Kidney (tissue), 14 donors: ENCODE data around the gene LIMK1. TPM values are rescaled to one million over a fixed set of nuclear protein-coding genes. Genes with fewer than 3 reads are reported as not detected.

Source experiments
- DNase-seq, 5 donors: peaks; one replicate each; pipeline ENCODE4 v3.0.0-alpha.2; 2013 to 2020
- FAIRE-seq: peaks from 2 replicates; lab custom pipeline; 2012; peaks lifted over from hg19 to GRCh38; lab: Jason Lieb, UNC
- H3K27ac ChIP-seq, 2 donors: one replicate each; pipeline ENCODE4 v1.7.0; 2013; ENCODE audit warnings: low read depth in 2 of 2, low read length in 2 of 2, inconsistent platforms in 1 of 2
- H3K27me3 ChIP-seq: one replicate; pipeline ENCODE4 v1.7.1; 2013; ENCODE audit warnings: low read length, inconsistent platforms; ENCODE audit not compliant: control insufficient read depth, insufficient read depth
- H3K36me3 ChIP-seq, 3 donors: one replicate each; pipeline versions ENCODE4 v1.7.0 to v1.7.1; 2013; ENCODE audit warnings: low read length in 3 of 3, control low read depth in 1 of 3, inconsistent platforms in 1 of 3; ENCODE audit not compliant: insufficient read depth in 3 of 3, control insufficient read depth in 2 of 3
- H3K4me1 ChIP-seq, 3 donors: one replicate each; pipeline versions ENCODE4 v1.7.0 to v1.7.1; 2013; ENCODE audit warnings: low read length in 3 of 3, inconsistent platforms in 1 of 3, low read depth in 1 of 3; ENCODE audit not compliant: control insufficient read depth in 2 of 3, insufficient read depth in 2 of 3
- H3K4me3 ChIP-seq, 3 donors: one replicate each; pipeline versions ENCODE4 v1.7.0 to v1.8.1; 2013; ENCODE audit warnings: low read length in 3 of 3, control low read depth in 1 of 3, inconsistent platforms in 1 of 3
- H3K9ac ChIP-seq, 3 donors: one replicate each; pipeline versions ENCODE4 v1.7.0 to v1.7.1; 2013; ENCODE audit warnings: low read length in 3 of 3, control low read depth in 1 of 3, inconsistent platforms in 1 of 3
- H3K9me3 ChIP-seq, 3 donors: one replicate each; pipeline versions ENCODE4 v1.7.0 to v1.7.1; 2013; ENCODE audit warnings: low read length in 3 of 3, control low read depth in 1 of 3, inconsistent platforms in 1 of 3; ENCODE audit not compliant: control insufficient read depth in 2 of 3, insufficient read depth in 1 of 3
- CTCF ChIP-seq: IDR thresholded peaks from 3 replicates; pipeline ENCODE4 v1.5.1; 2012; ENCODE audit warnings: mild to moderate bottlenecking, moderate library complexity, borderline replicate concordance; ENCODE audit not compliant: insufficient read depth; ENCODE audit errors: extremely low read depth
- intact Hi-C: fragments of 100-400 bp; cut with DNase I; formaldehyde crosslinking; loops from one replicate; pipeline ENCODE4 v1.11.1; 2022
- polyA plus RNA-seq: library from polyadenylated mRNA; stranded (reverse); fragments of 350-450 nt; fragmentation: Illumina TruSeq; extraction: RNeasy Lipid Tissue Mini Kit (QIAGEN cat#74804); gene quantifications from one replicate; pipeline ENCODE4 v1.2.3, GENCODE V29; 2014; ENCODE audit warnings: low read depth, low replicate concordance; ENCODE audit not compliant: insufficient read depth
- total RNA-seq: library from RNA; stranded (reverse); fragmentation: NEBNext Ultra II Directional; extraction: Animal tissue kit (Norgen Biotek cat#: 25700); gene quantifications from one replicate; pipeline ENCODE4 v1.2.1, GENCODE V29; 2021
- donor health status: control.
- donor health status: control.
- donor health status: control.
- donor health status: control.
- donor health status: control.
- donor health status: DM: yes; HTN: yes; CAD: no.
- donor health status: Normal renal cell carcinoma (clear cell type).

LIMK1 gene
- total and polyA plus RNA-seq, 2 donors from 2014 or later = 9.1 to 23.8 TPM

GRCh38 chr7:74070619-74070921 is 13.0 kb upstream of the LIMK1 start:
- intact Hi-C loops = no loop called here
- Histone ChIP-seq H3K36me3 (no peaks in the 10 kb centered on the region), H3K9ac (no peak overlapping the region), H3K4me1 (no peaks in the 10 kb centered on the region), H3K27me3 (no peaks in the 10 kb centered on the region), H3K27ac (no peak overlapping the region), H3K4me3 (no peak overlapping the region), H3K9me3 (no peaks in the 10 kb centered on the region)
- peak in 1 of 5 donors; percentile 53 for DNase-seq
- FAIRE-seq = no peak
- no peak for TF ChIP-seq CTCF

- Histone ChIP-seq H3K4me3 (no peak overlapping the region), H3K27ac (no peak overlapping the region), H3K9me3 (no peaks in the 10 kb centered on the region), H3K27me3 (no peaks in the 10 kb centered on the region), H3K9ac (no peak overlapping the region), H3K4me1 (no peaks in the 10 kb centered on the region), H3K36me3 (no peaks in the 10 kb centered on the region)
- intact Hi-C loops = no loop called here
- DNase-seq (peak in 1 of 5 donors; percentile 8), FAIRE-seq (no peak)
- TF ChIP-seq CTCF = no peak
Observed at GRCh38 chr7:74071121-74071520, 12.5 kb upstream of the LIMK1 start.

GRCh38 chr7:74074770-74075169 is 8.8 kb upstream of the LIMK1 start:
- no peak overlapping the region for H3K9ac ChIP-seq
- H3K9me3 ChIP-seq = no peaks in the 10 kb centered on the region
- intact Hi-C loops = no loop called here
- TF ChIP-seq CTCF = no peak
- no peak overlapping the region for H3K27ac ChIP-seq
- DNase-seq (no peak), FAIRE-seq (no peak)
- H3K4me3 ChIP-seq = no peak overlapping the region
- no peaks in the 10 kb centered on the region for H3K36me3 ChIP-seq
- H3K4me1 ChIP-seq = no peaks in the 10 kb centered on the region
- no peaks in the 10 kb centered on the region for H3K27me3 ChIP-seq

GRCh38 chr7:74078461-74078860 is 5.1 kb upstream of the LIMK1 start:
- H3K9ac ChIP-seq = no peak overlapping the region
- no peaks in the 10 kb centered on the region for H3K27me3 ChIP-seq
- no peak for DNase-seq
- H3K4me3 ChIP-seq = no peak overlapping the region
- no peak for TF ChIP-seq CTCF
- intact Hi-C loops = no loop called here
- no peaks in the 10 kb centered on the region for H3K36me3 ChIP-seq
- peaks cover 0 to 5% (median 0%) of the 10 kb centered on the region in 3 donors for H3K4me1 ChIP-seq
- no peak for FAIRE-seq
- H3K9me3 ChIP-seq = no peaks in the 10 kb centered on the region
- H3K27ac ChIP-seq = no peak overlapping the region
